HG03439 (cell line): ENCODE data around the gene CCL14.
"Not testable (repeated sequence)": the region's sequence is repeated elsewhere in the genome, so short reads cannot be mapped to it uniquely, and the experiment has no call there.

Experiments
- ATAC-seq: cut with Tn5 transposase; IDR thresholded peaks from one replicate; pipeline ENCODE4 v1.9.1; 2021; ENCODE audit warnings: mild to moderate bottlenecking, moderate library complexity; ENCODE audit not compliant: unreplicated experiment

CCL14 gene

DNA sequence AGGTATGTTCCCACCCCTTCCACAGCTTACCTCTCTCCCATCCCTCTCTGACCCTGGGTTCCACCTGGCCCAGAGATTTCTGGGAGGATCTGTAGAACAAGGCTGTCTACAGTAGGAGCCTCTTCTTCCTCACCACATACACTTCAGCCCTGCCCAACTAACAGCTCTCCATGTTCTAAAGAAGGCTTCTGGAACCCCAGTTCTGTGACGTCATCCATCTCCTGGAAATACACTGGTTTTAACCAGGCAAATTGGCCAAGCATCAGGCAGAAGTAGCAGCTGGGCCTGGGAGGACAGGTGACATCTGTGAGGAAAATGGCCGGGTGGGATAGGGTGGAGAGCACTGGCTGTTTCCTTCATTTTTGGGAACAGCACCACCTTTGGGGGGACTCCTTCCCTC lies 43.0 kb downstream of the CCL14 start, which contains the start of gene LYZL6:
LYZL6 (minus strand) TSS at position 177 of the 400 bp plus-strand sequence. CDS start 4,357 bp downstream, outside the sequence.
- no peak for ATAC-seq

- ATAC-seq, result no peak
These were observed 43.8 kb downstream of the CCL14 start for GRCh38 chr17:35942588-35943186.

- ATAC-seq, result not testable (repeated sequence)
These were observed 48.0 kb downstream of the CCL14 start for GRCh38 chr17:35938492-35938891.

- no peak for ATAC-seq
These were observed 50.5 kb downstream of the CCL14 start for GRCh38 chr17:35936063-35936462.

GRCh38 chr17:35934760-35935159 lies 51.8 kb downstream of the CCL14 start:
- ATAC-seq, result no peak
